GM12878 (cell line): ENCODE measurements around the gene BAZ2A. TPM values are rescaled to one million over a fixed set of nuclear protein-coding genes. Genes with fewer than 3 reads are reported as not detected.
A peak's percentile ranks its signal among the peaks of the same experiment; 100 is the strongest.

Source experiments
- ATF2 ChIP-seq: IDR thresholded peaks from 2 replicates; pipeline ENCODE4 v1.6.1; 2012; ENCODE audit warnings: low read length, inconsistent platforms
- BCL3 ChIP-seq: IDR thresholded peaks from 2 replicates; pipeline ENCODE4 v1.6.1; 2011; ENCODE audit warnings: borderline replicate concordance, low read depth, mild to moderate bottlenecking, moderate library complexity, low read length; ENCODE audit not compliant: insufficient read depth, poor library complexity, severe bottlenecking
- BCLAF1 ChIP-seq: fragments of 450-650 bp; IDR thresholded peaks from 2 replicates; pipeline ENCODE4 v1.6.1; 2017; ENCODE audit warnings: antibody characterized with exemption, mild to moderate bottlenecking, moderate library complexity
- EGR1 ChIP-seq, 2 experiments: IDR thresholded peaks; 1 replicate in 1 of 2; 2 replicates in 1 of 2; pipeline ENCODE4 v1.6.1; 2011 to 2012; ENCODE audit warnings: low read depth in 2 of 2, low read length in 2 of 2, borderline replicate concordance in 1 of 2, mild to moderate bottlenecking in 1 of 2, moderate library complexity in 1 of 2
- FOXK2 ChIP-seq: fragments of 450-650 bp; IDR thresholded peaks from 2 replicates; pipeline ENCODE4 v1.6.1; 2017; ENCODE audit warnings: mild to moderate bottlenecking, moderate library complexity
- IKZF1 ChIP-seq: fragments of 450-650 bp; conservative IDR thresholded peaks from 2 replicates; pipeline ENCODE4 v1.6.1; 2017; ENCODE audit warnings: antibody characterized with exemption, mild to moderate bottlenecking
- IKZF2 ChIP-seq, 2 experiments: fragments of 450-650 bp; IDR thresholded peaks; 2 replicates each; pipeline ENCODE4 v1.6.1; 2017; ENCODE audit warnings: mild to moderate bottlenecking in 2 of 2, moderate library complexity in 2 of 2
- MEF2B ChIP-seq: fragments of 450-650 bp; IDR thresholded peaks from 2 replicates; pipeline ENCODE4 v1.6.1; 2018; ENCODE audit warnings: mild to moderate bottlenecking, moderate library complexity; ENCODE audit not compliant: partially characterized antibody, poor library complexity, severe bottlenecking
- MYB ChIP-seq: fragments of 150-350 bp; IDR thresholded peaks from 2 replicates; pipeline ENCODE4 v1.6.1; 2014; ENCODE audit warnings: mild to moderate bottlenecking, low read depth, low read length, borderline replicate concordance
- POLR2A ChIP-seq: IDR thresholded peaks from 2 replicates; pipeline ENCODE4 v1.6.1; 2011; ENCODE audit warnings: low read depth, mild to moderate bottlenecking, low read length
- POU2F2 ChIP-seq: IDR thresholded peaks from 3 replicates; pipeline ENCODE4 v1.6.1; 2011; ENCODE audit warnings: low read depth, mild to moderate bottlenecking, low read length, borderline replicate concordance
- RAD51 ChIP-seq: fragments of 450-650 bp; IDR thresholded peaks from 2 replicates; pipeline ENCODE4 v1.6.1; 2016; ENCODE audit warnings: moderate library complexity, mild to moderate bottlenecking, inconsistent platforms
- SKIL ChIP-seq: fragments of 450-650 bp; IDR thresholded peaks from 2 replicates; pipeline ENCODE4 v1.6.1; 2017; ENCODE audit warnings: mild to moderate bottlenecking, low read depth, inconsistent platforms; ENCODE audit not compliant: poor library complexity, severe bottlenecking
- SPI1 ChIP-seq: IDR thresholded peaks from 2 replicates; pipeline ENCODE4 v1.6.1; 2011; ENCODE audit warnings: low read depth, mild to moderate bottlenecking, low read length, moderate library complexity, borderline replicate concordance; ENCODE audit not compliant: insufficient read depth
- SRF ChIP-seq, 2 experiments: IDR thresholded peaks; 2 replicates each; pipeline ENCODE4 v1.6.1; 2011; ENCODE audit warnings: low read depth in 2 of 2, low read length in 2 of 2, mild to moderate bottlenecking in 1 of 2, moderate library complexity in 1 of 2
- TARDBP ChIP-seq: IDR thresholded peaks from 2 replicates; pipeline ENCODE4 v1.6.1; 2016; ENCODE audit warnings: borderline replicate concordance
- WRNIP1 ChIP-seq: IDR thresholded peaks from 2 replicates; pipeline ENCODE4 v1.6.1; 2011; ENCODE audit warnings: low read depth, low read length, improper control_type of control experiment, borderline replicate concordance
- ZNF592 ChIP-seq: fragments of 450-650 bp; IDR thresholded peaks from 2 replicates; pipeline ENCODE4 v1.6.1; 2017; ENCODE audit warnings: mild to moderate bottlenecking, moderate library complexity
- polyA plus RNA-seq, 11 experiments: library from polyadenylated mRNA; depleted of rRNA in 4 of 11; unstranded in 6 of 11; stranded (reverse) in 5 of 11; fragments of >200 nt; fragmentation: Nextera tagmentation in 4 of 11; fragmentation: Illumina TruSeq in 1 of 11; extraction: Ambion mirVana in 4 of 11; extraction: Trizol in 1 of 11; gene quantifications; 1 replicate in 1 of 11; 2 replicates in 10 of 11; pipeline versions ENCODE4 v1.2.1 to v1.2.3, GENCODE V29; 2011 to 2016; ENCODE audit warnings: inconsistent platforms in 2 of 11, missing spikeins in 2 of 11, low read depth in 1 of 11
- total RNA-seq, 4 experiments: library from RNA; depleted of rRNA in 3 of 4; stranded (reverse); fragments of >200 nt in 3 of 4; fragmentation: Illumina TruSeq in 1 of 4; extraction: Trizol in 1 of 4; gene quantifications; 2 replicates each; pipeline versions ENCODE4 v1.2.1 to v1.2.3, GENCODE V29; 2013 to 2021

BAZ2A gene
- total and polyA plus RNA-seq, 10 of the 15 experiments (the other 5 are each of a cell fraction or from before 2014, with no cell fraction given): 4.8 to 90.2 (median 29.9) TPM

- TF ChIP-seq TARDBP (peak; percentile 88), MYB (no peak), SRF (IDR thresholded peaks at IDR 0.05; ENCODE audit: low read depth in 2 of 2, low read length in 2 of 2) (0 out of 4 replicates have a peak, but pooled peaks of 1 of the 2 experiments have one; percentile 40), FOXK2 (no peak), SPI1 (no peak), MEF2B (no peak), RAD51 (peak; percentile 10; the same call in 1 of the 2 replicates), WRNIP1 (no peak), BCL3 (peak; percentile 63), POU2F2 (peak; percentile 85; the same call in 2 of the 3 replicates), BCLAF1 (no peak), IKZF2 (IDR thresholded peaks at IDR 0.05) (0 out of 4 replicates have a peak, but pooled peaks of 1 of the 2 experiments have one; percentile 40), SKIL (peak; percentile 33), EGR1 (IDR thresholded peaks at IDR 0.05; ENCODE audit: borderline replicate concordance in 1 of 2, low read depth in 2 of 2, low read length in 2 of 2) (peak in 1 of 2 experiments; percentile 98; a peak in 2 of 3 replicates), ATF2 (no peak), IKZF1 (peak; percentile 83), POLR2A (peak; percentile 74), ZNF592 (no peak)
Measured at GRCh38 chr12:56630180-56630632, at the start of gene BAZ2A (continued).
